Mucosa of descending colon (tissue), 3 donors: Measurements from ENCODE around the gene ANKS1B. TPM values are rescaled to one million over a fixed set of nuclear protein-coding genes. Genes with fewer than 3 reads are reported as not detected.
"Not testable (repeated sequence)": the region's sequence is repeated elsewhere in the genome, so short reads cannot be mapped to it uniquely, and the experiment has no call there.

Source experiments
- ATAC-seq: fragments of 200-7000 bp; cut with Tn5 transposase; one replicate; pipeline ENCODE4 v1.9.1; 2020; ENCODE audit warnings: mild to moderate bottlenecking, moderate library complexity
- DNase-seq, 3 donors: peaks; one replicate each; pipeline ENCODE4 v3.0.0-alpha.2; 2020
- H3K36me3 ChIP-seq: fragments of 200-600 bp; one replicate; pipeline ENCODE4 v1.8.0; 2021; ENCODE audit warnings: low read depth, mild to moderate bottlenecking
- H3K4me1 ChIP-seq: fragments of 200-600 bp; one replicate; pipeline ENCODE4 v1.8.0; 2021; ENCODE audit warnings: low read depth, mild to moderate bottlenecking
- H3K4me3 ChIP-seq: fragments of 200-600 bp; one replicate; pipeline ENCODE4 v1.8.0; 2021; ENCODE audit warnings: mild to moderate bottlenecking
- H3K9me3 ChIP-seq: fragments of 200-600 bp; one replicate; pipeline ENCODE4 v1.8.0; 2021; ENCODE audit warnings: mild to moderate bottlenecking
- intact Hi-C, 2 donors: fragments of 100-400 bp; cut with DNase I in 1 of 2; cut with micrococcal nuclease in 1 of 2; formaldehyde crosslinking; loops; one replicate each; pipeline versions ENCODE4 v1.11.0 to v1.11.1; 2022; cut with DNase I, micrococcal nuclease
- total RNA-seq, 3 donors: library from RNA; stranded (reverse); fragmentation: NEBNext Ultra II Directional in 2 of 3; extraction: Animal tissue kit (Norgen Biotek cat#: 25700) in 2 of 3; gene quantifications; one replicate each; pipeline versions ENCODE4 v1.2.1 to v1.2.4, GENCODE V29; 2021 to 2023
- TF ChIP-seq, protein P1 (sequence below): fragments of 200-600 bp; IDR thresholded peaks from one replicate; pipeline ENCODE4 v1.8.0; 2022; ENCODE audit warnings: antibody characterized with exemption, mild to moderate bottlenecking
- donor health status: DM: no; HTN: no; CAD: no; lungs with moderate emphysema.
- donor health status: DM: no; HTN: no; CAD: no.
- donor health status: DM: no; HTN: yes; CAD: no.

ANKS1B gene
- total RNA-seq, 3 donors from 2014 or later, result 1.1 to 22.2 (median 2.3) TPM

DNA sequence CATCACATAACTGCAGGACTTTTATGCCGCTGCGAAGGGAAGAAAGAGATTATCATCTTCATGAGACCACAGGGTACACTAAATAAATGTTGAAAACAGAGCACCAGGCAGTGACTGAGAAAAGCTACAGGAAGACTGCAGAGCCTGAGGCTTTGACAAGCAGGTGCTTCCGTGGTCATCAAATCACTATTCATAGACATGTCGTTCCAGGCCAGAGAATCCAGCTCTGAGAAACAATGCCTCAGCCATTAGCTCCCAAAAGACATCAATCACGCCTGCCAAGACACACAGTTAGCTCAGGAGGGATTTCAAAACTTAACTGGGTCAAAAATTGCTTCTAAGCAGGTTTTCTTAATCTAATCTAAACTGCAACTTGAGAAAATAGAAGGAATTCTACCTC is 384.3 kb downstream of the ANKS1B start:
- TF ChIP-seq, protein P1, sequence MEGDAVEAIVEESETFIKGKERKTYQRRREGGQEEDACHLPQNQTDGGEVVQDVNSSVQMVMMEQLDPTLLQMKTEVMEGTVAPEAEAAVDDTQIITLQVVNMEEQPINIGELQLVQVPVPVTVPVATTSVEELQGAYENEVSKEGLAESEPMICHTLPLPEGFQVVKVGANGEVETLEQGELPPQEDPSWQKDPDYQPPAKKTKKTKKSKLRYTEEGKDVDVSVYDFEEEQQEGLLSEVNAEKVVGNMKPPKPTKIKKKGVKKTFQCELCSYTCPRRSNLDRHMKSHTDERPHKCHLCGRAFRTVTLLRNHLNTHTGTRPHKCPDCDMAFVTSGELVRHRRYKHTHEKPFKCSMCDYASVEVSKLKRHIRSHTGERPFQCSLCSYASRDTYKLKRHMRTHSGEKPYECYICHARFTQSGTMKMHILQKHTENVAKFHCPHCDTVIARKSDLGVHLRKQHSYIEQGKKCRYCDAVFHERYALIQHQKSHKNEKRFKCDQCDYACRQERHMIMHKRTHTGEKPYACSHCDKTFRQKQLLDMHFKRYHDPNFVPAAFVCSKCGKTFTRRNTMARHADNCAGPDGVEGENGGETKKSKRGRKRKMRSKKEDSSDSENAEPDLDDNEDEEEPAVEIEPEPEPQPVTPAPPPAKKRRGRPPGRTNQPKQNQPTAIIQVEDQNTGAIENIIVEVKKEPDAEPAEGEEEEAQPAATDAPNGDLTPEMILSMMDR, result no peak
- Histone ChIP-seq H3K4me1 (no peaks in the 10 kb centered on the region), H3K9me3 (peaks cover 15% of the 10 kb centered on the region), H3K4me3 (no peak overlapping the region), H3K36me3 (no peaks in the 10 kb centered on the region)
- DNase-seq (no peak), ATAC-seq (no peak)
- intact Hi-C loops, result no loop called here

DNA sequence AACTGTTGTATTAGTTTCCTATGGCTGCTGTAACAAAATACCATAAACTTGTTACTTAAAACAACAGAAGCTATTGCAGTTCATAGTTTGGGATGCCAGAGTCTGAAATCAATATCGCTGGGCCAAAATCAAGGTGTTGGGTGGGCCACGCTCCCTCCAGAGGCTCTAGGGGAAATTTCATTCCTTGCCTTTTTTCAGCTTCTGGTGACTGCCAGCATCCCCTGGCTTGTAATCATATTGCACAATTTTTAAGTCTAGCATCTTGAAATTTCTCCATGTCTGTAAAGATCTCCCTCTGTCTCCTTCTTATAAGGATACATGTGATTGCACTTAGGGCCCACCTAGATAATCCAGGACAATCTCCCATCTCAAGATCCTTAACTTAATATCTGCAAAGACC is 386.0 kb downstream of the ANKS1B start:
- TF ChIP-seq, protein P1, result no peak
- no peak for ATAC-seq

DNA sequence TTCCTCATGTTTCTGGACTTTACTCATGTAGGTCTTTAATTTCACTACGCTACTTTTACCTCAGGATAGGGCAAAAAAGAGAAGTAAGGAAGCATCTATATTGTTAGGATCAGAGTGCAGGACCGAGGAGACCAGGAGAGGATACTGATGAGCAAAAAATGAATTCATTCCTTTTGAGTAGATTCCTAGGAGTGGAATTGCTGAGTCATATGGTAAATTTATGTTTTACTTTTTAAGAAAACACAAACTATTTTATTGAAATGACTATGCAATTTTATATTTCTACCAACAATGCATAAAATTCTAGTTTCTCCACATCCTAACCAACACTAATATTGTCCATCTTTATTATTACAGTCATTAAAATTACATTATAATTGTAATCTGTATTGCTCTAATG is 388.0 kb downstream of the ANKS1B start:
- no peak overlapping the region for H3K4me3 ChIP-seq
- TF ChIP-seq, protein P1, result no peak
- H3K9me3 ChIP-seq, result peaks cover 10% of the 10 kb centered on the region
- no peaks in the 10 kb centered on the region for H3K4me1 ChIP-seq
- no peaks in the 10 kb centered on the region for H3K36me3 ChIP-seq
- intact Hi-C loops, result no loop called here
- DNase-seq, result no peak
- ATAC-seq, result no peak

More for the DNA sequence above, 386.0 kb downstream of the ANKS1B start:
- H3K36me3 ChIP-seq, result no peaks in the 10 kb centered on the region
- DNase-seq, result no peak
- H3K9me3 ChIP-seq, result peaks cover 15% of the 10 kb centered on the region
- H3K4me3 ChIP-seq, result no peak overlapping the region
- intact Hi-C loops, result no loop called here
- H3K4me1 ChIP-seq, result no peaks in the 10 kb centered on the region

DNA sequence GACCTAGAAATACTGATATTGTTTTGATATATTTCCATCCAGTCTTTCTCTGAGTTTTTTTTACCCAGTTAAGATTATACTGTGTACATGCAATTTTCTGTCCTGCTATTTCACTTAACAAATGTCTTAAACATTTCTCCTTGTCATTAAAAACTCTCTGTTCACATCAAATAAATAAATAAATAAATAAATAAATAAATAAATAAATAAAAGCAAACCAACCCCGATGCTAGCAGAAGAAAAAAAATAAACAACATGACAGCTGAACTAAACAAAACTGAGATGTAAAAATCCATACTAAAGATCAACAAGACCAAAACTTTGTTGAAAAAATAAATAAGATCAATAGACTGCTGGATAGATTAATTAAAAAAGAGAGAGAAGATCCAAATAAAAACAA is 407.6 kb downstream of the ANKS1B start:
- ATAC-seq, H3K4me3 ChIP-seq: not testable (repeated sequence)

DNA sequence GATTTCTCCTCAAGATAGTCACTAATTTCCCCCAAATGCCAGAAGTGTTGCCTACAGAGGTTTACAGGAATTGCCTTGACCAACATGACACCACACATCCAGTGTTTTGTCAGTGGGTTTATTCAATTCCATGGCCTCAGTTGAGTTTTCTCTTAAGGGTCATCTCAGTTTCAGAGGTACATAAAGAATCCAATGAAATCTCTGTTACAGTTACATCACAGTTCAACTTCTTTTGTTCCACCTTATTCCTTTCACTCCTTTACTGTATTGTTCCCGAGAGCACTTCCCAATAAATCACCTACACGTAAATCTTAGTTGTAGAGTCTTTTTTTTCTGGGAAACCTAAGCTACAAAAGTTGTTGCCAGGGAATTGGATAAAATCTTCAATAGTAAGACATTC is 410.8 kb downstream of the ANKS1B start:
- TF ChIP-seq, protein P1, result no peak
- ATAC-seq (no peak), DNase-seq (no peak)
- intact Hi-C loops, result no loop called here
- Histone ChIP-seq H3K36me3 (no peaks in the 10 kb centered on the region), H3K9me3 (peaks cover 18% of the 10 kb centered on the region), H3K4me1 (no peaks in the 10 kb centered on the region), H3K4me3 (no peak overlapping the region)

More for the DNA sequence above, 407.6 kb downstream of the ANKS1B start:
- H3K9me3 ChIP-seq, result peaks cover 22% of the 10 kb centered on the region
- H3K36me3 ChIP-seq, H3K4me1 ChIP-seq, intact Hi-C loops, DNase-seq: not testable (repeated sequence)

DNA sequence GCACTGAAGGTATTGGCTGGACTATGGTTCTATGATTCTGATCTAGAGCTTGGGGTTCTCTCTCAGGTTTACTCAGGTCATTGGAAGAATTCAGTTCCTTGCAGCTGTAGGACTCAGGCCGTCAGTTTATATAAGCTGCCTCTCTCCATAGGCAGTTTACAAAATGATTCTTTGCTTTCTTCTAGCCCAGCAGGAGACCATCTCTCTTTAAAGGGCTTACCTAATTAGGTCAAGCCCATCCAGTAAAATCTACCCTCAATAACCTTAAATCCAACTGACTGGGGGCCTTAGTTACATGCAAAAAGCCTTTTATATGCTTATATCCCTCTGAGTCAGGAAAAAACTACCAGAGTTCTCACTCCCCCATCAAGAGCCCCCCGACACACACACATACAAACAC is 417.7 kb downstream of the ANKS1B start:
- no peak for DNase-seq
- intact Hi-C loops, result no loop called here
- Histone ChIP-seq H3K4me3 (no peak overlapping the region), H3K4me1 (no peaks in the 10 kb centered on the region), H3K9me3 (peaks cover 43% of the 10 kb centered on the region), H3K36me3 (no peaks in the 10 kb centered on the region)
- TF ChIP-seq, protein P1, result no peak
- no peak for ATAC-seq
